Coronary artery (tissue), 2 donors: ENCODE measurements around the gene LAX1.

Experiments used
- DNase-seq: peaks from one replicate; pipeline ENCODE4 v3.0.0-alpha.2; 2017; ENCODE audit warnings: low spot score
- H3K27ac ChIP-seq, 2 donors: fragments of 200-600 bp; sonication (generic); one replicate each; pipeline ENCODE4 v1.5.1; 2016 to 2019
- H3K4me3 ChIP-seq: fragments of 200-600 bp; sonication (generic); 2 replicates; pipeline ENCODE4 v1.5.1; 2016; ENCODE audit warnings: mild to moderate bottlenecking, moderate library complexity
- CTCF ChIP-seq: fragments of 200-600 bp; sonication (generic); IDR thresholded peaks from one replicate; pipeline ENCODE4 v1.5.1; 2019; ENCODE audit warnings: antibody characterized with exemption

Gene LAX1

GRCh38 chr1:203796236-203796605, 31.2 kb downstream of the LAX1 start:
- peak overlapping the region; percentile 94 to 98 for H3K27ac ChIP-seq
- DNase-seq: no peak
- no peak for TF ChIP-seq CTCF
- H3K4me3 ChIP-seq: peak overlapping the region; percentile 92

GRCh38 chr1:203797216-203797615, 32.2 kb downstream of the LAX1 start:
- no peak for TF ChIP-seq CTCF
- DNase-seq: no peak
- Histone ChIP-seq H3K27ac (no peak overlapping the region), H3K4me3 (peak overlapping the region; percentile 92)

- H3K27ac ChIP-seq: no peak overlapping the region
- no peak for TF ChIP-seq CTCF
- no peak for DNase-seq
- peak overlapping the region; percentile 15 for H3K4me3 ChIP-seq
Measured at GRCh38 chr1:203797948-203798655, 33.1 kb downstream of the LAX1 start.

GRCh38 chr1:203799157-203799556, 34.2 kb downstream of the LAX1 start:
- Histone ChIP-seq H3K27ac (no peak overlapping the region), H3K4me3 (peak overlapping the region; percentile 25)
- DNase-seq: no peak
- TF ChIP-seq CTCF: no peak

GRCh38 chr1:203799971-203800370, 35.0 kb downstream of the LAX1 start:
- H3K4me3 ChIP-seq: peak overlapping the region; percentile 25
- H3K27ac ChIP-seq: peak overlapping the region in 1 of 2 donors; percentile 9
- no peak for TF ChIP-seq CTCF
- no peak for DNase-seq

GRCh38 chr1:203805689-203806088, 40.7 kb downstream of the LAX1 start:
- Histone ChIP-seq H3K27ac (no peak overlapping the region), H3K4me3 (no peak overlapping the region)
- DNase-seq: no peak
- TF ChIP-seq CTCF: no peak

GRCh38 chr1:203807196-203807595, 42.2 kb downstream of the LAX1 start:
- Histone ChIP-seq H3K27ac (no peak overlapping the region), H3K4me3 (no peak overlapping the region)
- DNase-seq: no peak
- TF ChIP-seq CTCF: no peak
